GM23248 (cell line): ENCODE data around the gene LRSAM1.

Experiments used
- EZH2 ChIP-seq: fragments of 200-600 bp; sonication (generic); IDR thresholded peaks from 2 replicates; pipeline ENCODE4 v1.6.1; 2018; ENCODE audit warnings: antibody characterized with exemption, mild to moderate bottlenecking; ENCODE audit not compliant: insufficient read depth, poor library complexity, severe bottlenecking
- EZH2phosphoT487 ChIP-seq: fragments of 200-600 bp; sonication (generic); IDR thresholded peaks from 2 replicates; pipeline ENCODE4 v1.6.1; 2018; ENCODE audit warnings: antibody characterized with exemption, moderate library complexity, mild to moderate bottlenecking, low read depth; ENCODE audit not compliant: insufficient read depth

GRCh38 chr9:127406799-127407491 is 44.4 kb upstream of the LRSAM1 start:
- TF ChIP-seq EZH2 (no peak), EZH2phosphoT487 (no peak)
